HFF-Myc (cell line): Measurements from ENCODE around the gene CRYL1.

ENCODE experiments used
- DNase-seq: peaks from one replicate; pipeline ENCODE4 v3.0.0-alpha.2; 2011; ENCODE audit warnings: low read depth; ENCODE audit errors: extremely low read depth
- H3K4me3 ChIP-seq: replicated peaks from 2 replicates; pipeline ENCODE4 v1.5.1; 2011; ENCODE audit warnings: low read depth, mild to moderate bottlenecking, control low read depth, low read length
- CTCF ChIP-seq: IDR thresholded peaks from 2 replicates; pipeline ENCODE4 v1.5.1; 2012; ENCODE audit warnings: mild to moderate bottlenecking, low read depth, low read length, control low read depth; ENCODE audit errors: missing control alignments

Gene CRYL1

GRCh38 chr13:20430296-20430695, 95.4 kb downstream of the CRYL1 start:
- H3K4me3 ChIP-seq = no peak overlapping the region
- no peak for DNase-seq
- TF ChIP-seq CTCF = no peak

GRCh38 chr13:20429682-20430081, 96.0 kb downstream of the CRYL1 start:
- TF ChIP-seq CTCF = no peak
- H3K4me3 ChIP-seq = no peak overlapping the region

GRCh38 chr13:20428666-20429644, 96.7 kb downstream of the CRYL1 start:
- no peak overlapping the region for H3K4me3 ChIP-seq
- no peak for DNase-seq
- TF ChIP-seq CTCF = no peak

More at GRCh38 chr13:20429682-20430081, 96.0 kb downstream of the CRYL1 start:
- DNase-seq = no peak

GRCh38 chr13:20426766-20427448, 98.8 kb downstream of the CRYL1 start:
- no peak for TF ChIP-seq CTCF
- DNase-seq = no peak

GRCh38 chr13:20425819-20426219, 99.8 kb downstream of the CRYL1 start:
- no peak for DNase-seq
- TF ChIP-seq CTCF = no peak
- H3K4me3 ChIP-seq = no peak overlapping the region

More at GRCh38 chr13:20426766-20427448, 98.8 kb downstream of the CRYL1 start:
- no peak overlapping the region for H3K4me3 ChIP-seq

- no peak for TF ChIP-seq CTCF
- DNase-seq = no peak
- no peak overlapping the region for H3K4me3 ChIP-seq
Measured at GRCh38 chr13:20424949-20425348, 100.7 kb downstream of the CRYL1 start.
